ENCODE measurements around the gene ACSL3.

- no peak for TF ChIP-seq CTCF (IDR thresholded peaks at IDR 0.05)
- no peak for TF ChIP-seq EP300 (IDR thresholded peaks at IDR 0.05)
Observed at GRCh38 chr2:222877556-222878300, 16.9 kb downstream of the ACSL3 start.
